NCI-H187 (cell line): ENCODE data around the gene DGCR8.
"Not testable (repeated sequence)": the region's sequence is repeated elsewhere in the genome, so short reads cannot be mapped to it uniquely, and the experiment has no call there.

Experiments used
- DNase-seq, 2 experiments: peaks; one replicate each; lab custom pipeline; 2025; lab: John Stamatoyannopoulos, UW

DGCR8 gene

DNA sequence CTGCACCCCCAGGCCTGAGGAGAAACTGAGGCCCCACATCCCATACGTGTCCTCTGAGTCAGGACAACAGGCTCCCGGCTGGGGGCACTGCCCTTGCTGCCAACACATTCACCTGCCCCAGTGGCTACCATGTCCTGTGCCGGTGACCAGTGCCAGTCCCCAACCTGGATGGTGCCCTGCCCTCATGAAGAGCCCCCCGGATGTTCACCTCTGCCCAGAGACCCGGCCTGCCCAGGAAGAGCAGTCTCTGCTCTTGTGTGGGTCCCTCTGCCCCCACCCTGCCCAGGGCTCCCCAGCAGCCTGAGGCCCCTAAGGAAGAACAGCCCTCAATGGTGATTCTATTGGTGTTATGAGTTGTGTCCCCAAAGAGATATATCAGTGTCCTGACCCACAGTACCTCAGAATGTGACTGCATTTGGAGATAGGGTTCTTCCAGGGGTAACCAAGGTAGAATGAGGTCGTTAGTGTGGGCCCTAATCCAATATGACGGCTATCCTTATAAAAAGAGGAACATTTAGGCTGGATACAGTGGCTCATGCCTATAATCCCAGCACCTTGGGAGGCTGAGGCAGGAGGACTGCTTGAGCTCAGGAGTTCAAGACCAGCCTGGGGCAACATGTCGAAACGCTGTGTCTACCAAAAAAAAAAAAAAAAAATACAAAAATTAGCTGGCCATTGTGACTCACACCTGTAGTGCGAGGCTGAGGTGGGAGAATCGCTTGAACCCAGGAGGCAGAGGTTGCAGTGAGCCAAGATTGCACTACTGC lies 13.2 kb upstream of the DGCR8 start:
- DNase-seq, result no peak

DNA sequence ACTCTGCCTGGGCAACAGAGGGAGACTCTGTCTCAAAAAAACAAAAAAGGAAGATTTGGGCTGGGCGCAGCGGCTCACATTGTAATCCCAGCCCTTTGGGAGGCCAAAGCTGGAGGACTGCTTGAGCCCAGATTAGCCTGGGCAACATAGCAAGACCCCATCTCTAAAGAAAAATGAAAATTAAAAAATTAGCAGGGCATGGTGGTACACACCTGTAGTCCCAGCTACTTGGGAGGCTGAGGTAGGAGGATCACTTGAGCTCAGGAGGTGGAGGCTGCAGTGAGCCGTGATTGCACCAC lies 12.7 kb upstream of the DGCR8 start:
- not testable (repeated sequence) for DNase-seq

DNA sequence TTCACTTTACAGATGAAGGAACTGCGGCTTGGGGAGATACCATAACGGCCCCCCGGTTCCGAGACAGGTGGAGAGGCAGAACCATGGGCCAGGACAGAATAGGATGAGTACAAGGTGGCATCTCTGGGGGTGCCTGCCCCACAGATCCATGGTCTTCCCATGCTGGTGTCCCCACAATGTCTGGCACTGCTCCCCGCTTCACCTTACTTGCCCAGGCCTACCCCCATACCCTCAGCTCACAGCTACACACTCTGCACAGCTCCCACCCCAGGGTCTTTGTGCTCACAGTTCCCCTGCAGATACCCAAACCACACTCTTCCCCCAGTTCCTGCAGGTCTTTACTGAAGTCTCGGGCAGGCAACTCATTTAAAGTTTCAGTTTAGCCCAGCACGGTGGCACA lies 11.4 kb upstream of the DGCR8 start:
- DNase-seq, result no peak

DNA sequence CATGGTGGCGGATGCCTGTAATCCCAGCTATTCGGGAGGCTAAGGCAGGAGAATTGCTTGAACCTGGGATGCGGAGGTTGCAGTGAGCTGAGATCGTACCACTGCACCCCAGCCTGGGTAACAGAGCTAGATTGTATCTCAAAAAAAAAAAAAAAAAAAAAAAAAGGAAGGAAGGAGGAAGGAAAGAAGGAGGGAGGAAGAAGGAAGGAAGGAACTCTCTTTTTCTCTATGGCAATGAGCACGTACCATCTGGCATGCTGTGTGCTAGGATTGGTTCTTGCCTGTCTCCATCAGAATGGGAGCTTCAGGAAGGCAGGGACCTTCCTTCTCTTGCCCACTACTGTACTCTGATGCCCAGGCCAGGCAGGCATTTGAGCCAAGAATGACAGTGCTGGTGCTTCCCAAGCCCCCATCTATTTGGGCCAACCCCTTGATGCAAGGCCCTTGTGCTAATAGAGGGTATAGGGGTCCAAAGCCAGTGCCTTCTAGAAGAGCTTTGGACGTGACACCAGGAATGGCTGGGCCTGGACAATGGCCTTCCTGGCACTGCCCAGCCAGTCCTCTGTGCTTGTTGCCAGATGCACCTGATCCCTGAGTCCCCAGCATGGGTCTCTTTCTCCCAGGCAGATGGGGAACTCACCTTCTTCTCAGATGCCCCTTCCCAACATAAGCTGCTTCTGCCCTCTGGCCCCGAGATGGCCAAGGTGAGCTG lies 10.6 kb upstream of the DGCR8 start:
- DNase-seq, result no peak

DNA sequence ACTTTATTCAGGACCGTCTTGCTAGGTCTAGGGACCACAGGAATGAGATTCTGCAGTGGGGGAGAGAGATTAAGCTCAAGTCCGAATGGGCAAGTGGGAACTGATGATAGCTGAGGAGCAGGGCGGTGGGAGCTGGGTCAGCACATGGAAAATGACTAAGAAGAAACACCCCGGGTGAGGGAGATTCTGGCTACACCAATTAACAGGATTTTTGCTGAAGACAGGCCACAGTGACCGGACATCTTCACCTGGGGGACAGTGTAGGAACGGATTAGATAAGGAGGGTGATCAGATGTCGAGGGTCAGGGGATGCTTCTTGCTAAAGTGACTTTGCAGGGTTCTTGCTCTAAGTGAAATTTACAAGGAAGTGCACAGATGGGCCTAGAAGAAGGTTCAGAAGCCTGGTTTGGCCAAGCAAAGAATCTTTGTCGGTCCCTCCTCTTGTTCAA lies 8.5 kb upstream of the DGCR8 start:
- DNase-seq, result no peak

DNA sequence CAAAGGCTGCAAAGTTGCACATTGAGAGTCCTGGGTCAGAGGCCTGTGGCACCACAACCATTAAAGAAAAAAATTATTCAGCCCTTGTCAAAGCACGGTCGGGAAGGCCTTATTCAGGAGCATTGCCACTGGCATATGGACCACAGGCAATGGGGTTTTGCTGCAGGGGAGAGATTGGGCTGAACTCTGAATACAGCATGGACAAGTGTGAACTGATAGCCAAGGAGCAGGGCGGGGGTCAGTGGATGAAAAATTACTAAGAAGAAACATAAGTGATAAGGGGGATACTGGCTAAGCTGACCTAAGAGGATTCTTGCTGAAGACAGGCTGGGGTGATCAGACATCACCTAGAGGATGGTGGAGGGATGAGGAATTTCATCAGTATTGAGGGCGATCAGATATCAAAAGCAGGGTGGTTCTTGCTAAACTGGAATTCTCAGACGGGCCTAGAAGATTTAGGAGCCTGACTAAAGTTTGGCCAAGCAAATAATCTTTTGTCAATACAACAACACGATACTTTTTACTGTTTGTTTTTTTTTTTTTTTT lies 3.3 kb upstream of the DGCR8 start:
- no peak for DNase-seq

DNA sequence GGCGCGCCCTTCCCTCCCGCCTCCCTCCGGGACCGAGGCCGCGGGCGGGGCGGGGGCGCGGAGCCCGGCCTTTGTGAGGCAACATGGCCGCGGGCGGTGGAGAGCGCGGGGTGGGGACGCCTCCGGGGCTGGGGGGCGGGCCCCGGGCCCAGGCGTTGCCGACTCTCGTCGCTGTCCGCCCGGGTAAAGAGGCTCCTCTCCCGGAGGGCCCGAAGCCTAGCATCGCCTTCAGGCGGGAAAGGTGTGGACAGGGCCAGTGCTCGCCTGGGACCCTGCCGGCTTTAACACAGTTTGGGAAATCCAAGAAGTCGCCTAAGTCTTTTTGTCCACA lies 369 bp downstream of the DGCR8 start:
- peak in 1 of 2 experiments; percentile 53 for DNase-seq

DNA sequence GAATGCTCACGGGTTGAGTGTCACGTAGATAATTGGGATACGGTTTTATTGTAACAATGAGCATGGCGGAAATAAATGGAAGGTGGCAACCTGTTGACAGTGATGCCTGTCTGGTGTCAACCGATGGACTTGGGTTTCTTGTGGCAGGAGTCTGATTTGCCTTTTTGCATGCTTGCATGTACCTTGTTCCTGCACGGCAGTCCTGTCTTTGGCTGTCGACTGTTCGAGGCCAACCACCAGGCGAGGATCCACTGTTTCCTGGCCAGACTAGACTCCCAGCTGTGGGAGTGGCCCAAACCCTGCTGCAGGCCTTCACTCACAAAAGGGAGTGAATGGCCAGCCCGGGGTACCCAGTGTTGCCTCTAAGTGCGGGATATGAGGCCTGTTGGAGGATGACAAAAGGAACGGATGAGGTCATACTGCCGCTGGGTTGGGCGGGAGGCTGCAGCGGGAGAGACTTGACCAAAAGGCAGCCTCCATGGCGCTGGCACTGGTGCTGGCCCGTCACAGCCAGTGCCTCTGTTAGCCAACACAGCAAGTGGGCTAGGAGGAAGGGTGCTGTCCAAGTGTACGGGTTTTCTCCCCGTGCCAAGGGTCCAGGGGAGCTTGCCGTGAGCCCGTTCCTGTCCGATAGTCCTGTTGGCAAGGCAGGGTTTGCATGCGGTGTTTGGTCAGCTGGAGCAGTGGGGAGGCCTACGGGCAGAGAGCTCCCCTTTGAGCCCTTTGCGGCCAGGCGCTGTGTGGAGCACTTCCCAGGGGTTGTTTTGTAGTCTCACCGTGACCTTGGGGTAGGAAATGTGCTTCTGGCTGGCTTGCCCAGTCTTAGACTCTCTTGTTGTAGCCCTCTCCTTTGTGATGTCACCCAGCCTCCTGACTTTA lies 974 bp downstream of the DGCR8 start:
- no peak for DNase-seq

DNA sequence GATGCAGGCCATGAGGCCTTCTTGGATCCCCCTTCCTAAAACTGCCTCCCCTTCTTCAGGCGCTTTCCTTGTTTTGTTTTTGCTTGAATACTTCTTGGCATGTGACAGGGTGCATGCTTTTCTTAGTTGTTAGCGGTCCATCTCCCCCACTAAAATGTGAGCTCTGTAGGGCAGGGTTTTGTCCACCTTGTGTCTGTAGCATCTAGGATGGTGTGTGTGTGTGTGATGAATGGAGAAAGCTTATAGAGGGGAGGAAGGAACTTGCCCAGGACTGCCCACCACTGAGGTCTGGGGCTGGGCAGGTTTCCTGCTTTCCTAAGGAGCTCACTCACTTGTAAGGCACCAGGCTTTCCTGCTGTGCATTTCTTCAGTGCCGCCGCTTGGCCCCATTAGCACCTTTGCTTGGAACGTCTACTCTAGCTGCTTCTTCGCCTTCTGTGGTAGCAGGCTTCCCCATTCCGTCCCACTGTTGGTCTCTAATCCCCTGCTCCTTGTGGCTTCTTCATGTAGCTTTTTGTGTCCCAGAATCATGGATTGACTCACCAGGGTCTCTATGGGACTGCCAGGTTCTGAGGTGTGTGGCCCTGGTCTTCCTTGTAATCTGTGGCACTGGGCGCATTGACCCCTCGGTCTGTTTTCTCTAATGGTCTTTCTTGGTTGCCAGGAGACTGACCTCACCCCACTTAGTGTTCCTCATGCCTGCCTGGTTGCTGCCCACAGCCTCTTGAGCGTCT lies 3.3 kb downstream of the DGCR8 start:
- no peak for DNase-seq

DNA sequence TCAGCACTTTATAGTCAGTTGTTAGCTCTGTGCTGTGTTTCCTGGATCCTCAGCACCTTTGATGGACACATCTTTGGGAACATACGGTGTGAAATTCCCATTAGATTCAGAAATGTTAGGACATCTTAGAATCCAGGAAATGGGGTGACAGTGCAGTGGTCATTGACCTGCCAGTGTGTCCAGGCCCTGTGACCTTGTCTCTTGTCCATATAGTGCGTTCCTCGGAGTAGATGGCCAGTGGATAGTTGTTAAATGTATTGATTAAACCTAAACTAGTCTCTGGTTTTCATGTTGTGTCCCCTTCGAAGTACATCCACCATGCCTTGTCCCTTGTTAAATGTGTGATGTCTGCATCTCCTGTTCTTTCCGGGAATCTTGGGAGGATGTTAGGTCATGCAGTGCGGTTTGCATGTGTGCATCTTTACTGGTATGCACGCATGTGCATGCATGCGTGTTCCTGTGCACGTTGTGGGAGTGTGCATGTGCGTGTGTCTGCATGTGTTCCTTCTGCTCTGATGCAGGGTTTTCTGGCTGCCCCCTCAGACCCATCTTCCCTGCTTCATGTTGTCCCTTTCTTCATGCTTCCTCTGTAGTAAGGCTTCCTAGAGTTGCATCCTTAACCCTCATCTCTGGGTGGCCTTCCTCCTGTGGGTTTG lies 4.0 kb downstream of the DGCR8 start:
- DNase-seq, result no peak

DNA sequence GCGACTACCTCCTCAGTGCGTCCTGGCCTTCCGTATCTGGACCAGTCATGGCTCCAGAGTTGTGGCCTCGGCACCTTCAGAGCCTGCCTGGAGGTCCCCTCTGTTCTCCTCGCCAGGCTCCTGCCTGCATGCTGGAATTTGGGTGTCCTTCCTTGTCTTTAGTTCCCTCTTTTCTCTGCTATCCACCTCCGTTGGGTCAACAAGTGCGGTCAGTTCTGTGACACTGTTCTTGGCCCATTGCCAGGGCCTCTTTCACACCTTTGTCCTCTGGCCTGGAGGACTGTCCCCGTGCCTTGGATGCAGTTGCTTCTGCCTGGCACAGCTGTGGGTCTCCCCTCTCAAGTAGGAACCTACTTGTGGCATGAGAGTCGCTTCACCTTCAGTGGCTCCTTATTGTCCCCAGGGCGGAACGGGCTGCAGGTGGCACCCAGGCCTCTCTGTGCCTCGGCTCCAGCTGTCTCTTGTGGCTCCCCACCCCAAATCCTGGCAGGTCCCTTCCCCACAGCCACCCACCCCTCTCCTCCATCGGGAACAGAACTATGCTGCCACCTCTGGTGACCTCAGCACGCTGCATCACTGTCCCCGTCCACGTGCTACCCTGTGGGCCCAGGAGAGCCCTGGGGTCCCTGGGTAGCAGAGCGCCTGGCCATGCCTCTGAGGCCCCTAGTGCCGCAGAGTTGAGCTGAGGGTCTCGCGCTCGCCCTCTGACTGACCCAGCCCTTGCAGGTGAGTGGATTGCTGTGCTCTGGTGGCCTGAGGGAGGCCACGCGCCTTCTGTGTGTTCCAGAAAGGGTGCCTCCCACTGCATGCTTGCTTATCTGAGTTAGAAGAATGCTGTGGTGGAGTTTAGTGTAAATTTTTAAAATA lies 4.7 kb downstream of the DGCR8 start:
- no peak for DNase-seq

DNA sequence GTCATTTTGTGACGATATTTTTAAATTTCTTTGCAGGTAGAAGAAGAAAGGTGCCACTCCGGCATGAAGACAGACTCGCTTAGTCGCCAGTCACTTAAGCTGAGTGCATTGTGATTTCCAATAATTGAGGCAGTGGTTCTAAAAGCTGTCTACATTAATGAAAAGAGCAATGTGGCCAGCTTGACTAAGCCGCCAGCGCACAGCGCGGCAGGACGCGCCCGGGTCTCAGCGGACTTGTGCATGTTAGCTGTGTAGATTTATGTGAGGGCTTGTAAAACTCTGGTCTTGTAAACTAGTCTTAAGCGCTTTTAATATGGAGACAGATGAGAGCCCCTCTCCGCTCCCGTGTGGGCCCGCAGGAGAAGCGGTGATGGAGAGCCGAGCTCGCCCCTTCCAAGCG lies 5.6 kb downstream of the DGCR8 start:
- no peak for DNase-seq

DNA sequence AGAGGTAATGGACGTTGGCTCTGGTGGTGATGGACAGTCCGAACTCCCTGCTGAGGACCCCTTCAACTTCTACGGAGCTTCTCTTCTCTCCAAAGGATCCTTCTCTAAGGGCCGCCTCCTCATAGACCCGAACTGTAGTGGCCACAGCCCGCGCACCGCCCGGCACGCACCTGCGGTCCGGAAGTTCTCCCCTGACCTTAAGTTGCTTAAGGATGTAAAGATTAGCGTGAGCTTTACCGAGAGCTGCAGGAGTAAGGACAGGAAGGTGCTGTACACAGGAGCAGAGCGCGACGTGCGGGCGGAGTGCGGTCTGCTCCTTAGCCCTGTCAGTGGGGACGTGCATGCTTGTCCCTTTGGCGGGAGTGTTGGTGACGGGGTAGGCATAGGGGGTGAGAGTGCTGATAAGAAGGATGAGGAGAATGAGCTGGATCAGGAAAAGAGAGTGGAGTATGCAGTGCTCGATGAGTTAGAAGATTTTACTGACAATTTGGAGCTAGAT lies 6.1 kb downstream of the DGCR8 start:
- DNase-seq, result no peak

DNA sequence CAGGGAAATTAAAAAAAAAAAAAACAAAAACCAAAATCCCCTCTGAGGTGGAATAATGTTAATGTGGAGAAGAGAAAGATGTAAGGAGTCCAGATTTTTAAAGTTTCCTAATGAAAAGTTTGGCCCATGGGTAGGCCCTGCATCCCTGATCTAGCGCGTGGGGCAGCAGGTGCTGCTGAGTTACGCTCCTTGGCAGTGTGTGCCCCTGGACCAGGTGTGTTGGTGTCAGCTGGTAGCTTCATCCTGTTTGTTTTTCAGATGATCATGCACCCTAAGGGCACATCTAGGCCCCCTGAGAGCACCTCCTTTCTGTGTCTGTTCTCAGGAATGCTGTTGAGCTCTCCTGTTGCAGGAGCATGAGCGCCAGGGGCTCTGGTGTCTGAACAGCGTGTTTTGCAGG lies 6.7 kb downstream of the DGCR8 start:
- DNase-seq, result no peak

DNA sequence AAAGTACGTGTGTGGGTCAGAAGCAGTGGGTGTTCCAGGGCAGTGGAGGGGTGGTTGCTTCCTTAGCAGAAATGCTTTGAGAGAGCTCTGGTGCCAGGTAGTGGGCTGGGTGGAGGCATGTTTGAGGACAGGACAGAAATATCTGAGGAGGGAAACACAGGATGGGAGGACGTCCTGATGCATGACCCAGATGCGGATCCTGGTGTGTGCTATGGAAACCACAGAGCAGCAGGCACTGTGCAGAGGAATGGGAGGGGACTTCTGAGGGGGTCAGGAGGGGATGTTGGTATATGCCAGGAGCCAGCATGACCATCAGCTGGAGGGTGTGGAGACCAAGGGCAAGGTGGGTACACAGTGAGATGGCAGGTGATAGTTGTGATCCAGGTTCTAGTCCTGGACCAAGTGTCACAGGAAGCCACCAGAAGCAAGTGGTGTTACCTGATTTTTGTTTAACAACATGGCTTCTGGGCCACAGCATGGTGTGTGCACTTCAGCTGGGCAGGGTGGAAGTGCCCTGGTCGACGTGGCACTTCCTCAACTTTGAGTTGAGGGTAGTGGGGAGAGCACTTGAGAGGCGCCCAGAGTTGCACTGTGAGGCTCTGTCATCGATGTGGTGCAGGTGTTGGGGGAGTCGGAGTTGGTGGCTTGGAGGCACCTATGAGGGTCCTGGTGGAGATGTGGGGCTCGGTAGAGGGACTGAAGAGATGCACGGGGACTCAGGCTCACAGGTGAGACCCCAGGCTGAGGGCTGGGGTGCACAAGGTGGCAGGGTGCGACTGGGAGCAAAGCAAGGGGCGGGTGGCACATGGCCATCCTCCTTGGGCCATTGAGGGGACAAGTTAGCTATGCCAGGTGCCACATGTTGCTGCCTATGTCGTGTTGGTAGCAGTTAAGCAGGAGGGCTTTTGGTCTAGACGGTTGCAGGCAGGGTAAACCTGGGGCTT lies 7.5 kb downstream of the DGCR8 start:
- no peak for DNase-seq

DNA sequence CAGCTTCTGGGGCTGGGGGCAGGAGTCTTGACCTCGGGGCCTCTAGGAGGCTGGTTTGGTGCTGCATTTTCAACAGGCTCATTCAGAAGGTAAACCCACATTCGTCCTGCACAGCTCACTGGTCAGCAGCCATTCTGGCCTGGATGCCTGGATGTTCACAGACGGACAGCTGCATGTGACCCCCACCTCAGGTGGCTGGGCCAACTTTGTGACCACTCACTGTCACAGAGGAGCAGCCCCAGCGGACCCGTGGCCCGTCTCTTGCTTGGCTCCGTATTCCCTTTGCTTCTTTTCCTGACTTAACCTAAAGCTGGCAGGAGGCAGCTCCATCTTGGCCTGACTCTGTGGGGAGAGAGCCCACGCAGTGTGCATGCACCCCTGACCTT lies 8.2 kb downstream of the DGCR8 start:
- no peak for DNase-seq

DNA sequence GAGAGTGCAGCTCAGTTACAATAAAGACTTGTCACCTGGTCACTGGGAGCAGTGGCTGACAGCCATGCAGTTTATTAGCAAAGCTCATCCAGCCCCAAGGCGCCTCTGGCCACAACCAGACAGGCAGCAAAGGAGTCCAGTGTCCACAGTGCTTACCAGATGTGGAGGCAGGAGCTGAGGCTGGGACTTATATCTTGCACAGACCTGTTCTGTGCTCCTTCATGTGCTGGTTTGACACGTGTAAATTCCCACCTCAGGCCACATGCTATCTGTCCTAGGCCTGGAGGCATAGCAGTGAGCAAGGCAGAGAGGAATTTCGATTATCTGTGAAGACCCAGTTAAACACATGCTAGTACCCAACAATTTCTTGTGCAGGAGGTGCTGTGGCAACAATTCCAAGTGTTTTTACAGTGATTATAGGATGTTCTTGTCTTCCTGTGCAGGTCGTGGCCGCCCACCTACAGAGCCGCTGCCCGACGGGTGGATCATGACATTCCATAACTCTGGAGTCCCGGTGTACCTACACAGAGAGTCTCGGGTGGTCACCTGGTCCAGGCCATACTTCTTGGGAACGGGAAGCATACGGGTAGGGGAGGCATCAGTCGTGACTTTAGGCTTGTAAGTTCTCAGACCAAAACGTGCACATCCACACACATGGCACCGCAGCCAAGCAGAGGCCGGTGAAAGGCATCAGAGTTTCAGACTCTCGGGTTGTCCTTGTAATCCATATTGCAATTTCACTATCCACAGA lies 9.4 kb downstream of the DGCR8 start:
- DNase-seq, result no peak

DNA sequence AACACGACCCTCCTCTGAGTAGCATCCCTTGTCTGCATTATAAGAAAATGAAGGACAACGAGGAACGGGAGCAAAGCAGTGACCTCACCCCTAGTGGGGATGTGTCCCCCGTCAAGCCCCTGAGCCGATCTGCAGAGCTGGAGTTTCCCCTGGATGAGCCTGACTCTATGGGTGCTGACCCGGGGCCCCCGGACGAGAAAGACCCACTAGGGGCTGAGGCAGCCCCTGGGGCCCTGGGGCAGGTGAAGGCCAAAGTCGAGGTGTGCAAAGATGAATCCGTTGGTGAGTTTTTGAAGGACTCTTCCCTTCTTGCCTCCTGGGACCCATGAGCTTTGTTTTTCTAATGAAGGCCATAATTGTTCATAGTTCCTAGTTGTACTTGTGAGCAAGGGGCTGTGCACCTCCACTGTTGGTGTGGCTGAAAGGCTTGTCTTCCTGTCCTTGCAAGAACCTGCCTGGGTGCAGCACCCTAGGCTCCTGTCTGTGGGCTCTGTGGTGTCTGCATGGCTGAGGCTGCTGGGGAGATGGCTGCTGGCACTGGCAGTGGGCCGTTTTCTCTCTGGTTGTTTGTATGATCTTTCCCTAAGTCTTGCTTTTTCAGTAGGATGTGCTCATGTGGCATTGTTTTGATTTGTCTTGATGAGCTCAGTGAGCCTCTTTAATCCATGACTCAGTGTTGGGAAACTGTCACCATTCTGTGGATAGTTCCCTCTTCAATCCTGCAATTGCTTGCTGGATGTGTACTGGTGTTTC lies 10.1 kb downstream of the DGCR8 start:
- DNase-seq, result no peak
